GM18909 (cell line): ENCODE measurements around the gene PTP4A1.
"Not testable (repeated sequence)": the region's sequence is repeated elsewhere in the genome, so short reads cannot be mapped to it uniquely, and the experiment has no call there.

Source experiments
- ATAC-seq: cut with Tn5 transposase; IDR thresholded peaks from one replicate; pipeline ENCODE4 v1.9.1; 2021; ENCODE audit warnings: mild to moderate bottlenecking; ENCODE audit not compliant: unreplicated experiment, poor library complexity

The PTP4A1 gene

DNA sequence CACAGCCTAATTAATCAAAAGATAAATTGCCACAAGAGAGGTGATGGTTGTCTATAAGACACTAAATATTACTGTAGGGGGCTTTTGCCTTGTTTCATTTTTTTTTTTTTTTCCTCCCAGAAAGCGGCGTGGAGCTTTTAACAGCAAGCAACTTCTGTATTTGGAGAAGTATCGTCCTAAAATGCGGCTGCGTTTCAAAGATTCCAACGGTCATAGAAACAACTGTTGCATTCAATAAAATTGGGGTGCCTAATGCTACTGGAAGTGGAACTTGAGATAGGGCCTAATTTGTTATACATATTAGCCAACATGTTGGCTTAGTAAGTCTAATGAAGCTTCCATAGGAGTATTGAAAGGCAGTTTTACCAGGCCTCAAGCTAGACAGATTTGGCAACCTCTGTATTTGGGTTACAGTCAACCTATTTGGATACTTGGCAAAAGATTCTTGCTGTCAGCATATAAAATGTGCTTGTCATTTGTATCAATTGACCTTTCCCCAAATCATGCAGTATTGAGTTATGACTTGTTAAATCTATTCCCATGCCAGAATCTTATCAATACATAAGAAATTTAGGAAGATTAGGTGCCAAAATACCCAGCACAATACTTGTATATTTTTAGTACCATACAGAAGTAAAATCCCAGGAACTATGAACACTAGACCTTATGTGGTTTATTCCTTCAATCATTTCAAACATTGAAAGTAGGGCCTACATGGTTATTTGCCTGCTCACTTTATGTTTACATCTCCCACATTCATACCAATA lies 7.8 kb downstream of the PTP4A1 start:
- ATAC-seq: no peak

DNA sequence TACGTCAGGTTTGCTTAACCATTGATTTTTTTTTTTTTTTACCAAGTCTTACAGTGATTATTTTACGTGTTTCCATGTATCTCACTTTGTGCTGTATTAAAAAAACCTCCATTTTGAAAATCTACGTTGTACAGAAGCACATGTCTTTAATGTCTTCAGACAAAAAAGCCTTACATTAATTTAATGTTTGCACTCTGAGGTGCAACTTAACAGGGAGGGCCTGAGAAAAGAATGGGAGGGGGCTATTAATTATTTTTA lies 8.4 kb downstream of the PTP4A1 start:
- no peak for ATAC-seq

DNA sequence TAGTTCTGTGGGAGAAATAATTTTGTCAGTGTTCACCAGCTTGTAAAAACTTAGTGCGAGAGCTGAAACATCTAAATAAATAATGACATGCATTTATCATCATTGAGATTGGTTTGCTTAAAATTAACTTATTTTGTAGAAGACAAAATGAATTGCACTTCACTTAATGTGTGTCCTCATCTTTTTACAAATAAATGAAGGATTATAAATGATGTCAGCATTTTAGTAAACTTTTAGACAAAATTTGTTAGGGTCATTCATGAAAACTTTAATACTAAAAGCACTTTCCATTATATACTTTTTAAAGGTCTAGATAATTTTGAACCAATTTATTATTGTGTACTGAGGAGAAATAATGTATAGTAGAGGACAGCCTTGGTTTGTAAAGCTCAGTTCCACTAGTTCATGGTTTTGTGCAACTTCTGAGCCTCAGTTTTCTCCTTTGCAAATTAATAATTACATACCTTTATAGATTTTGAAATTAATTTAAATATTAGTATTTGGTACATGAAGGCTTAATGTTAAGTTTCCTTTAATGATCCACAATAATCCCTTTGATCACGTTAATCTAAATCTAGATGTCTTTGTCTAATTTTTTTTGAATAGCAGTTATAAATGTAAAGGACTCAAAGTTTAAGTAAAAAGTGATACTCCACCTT lies 9.2 kb downstream of the PTP4A1 start:
- ATAC-seq: no peak

DNA sequence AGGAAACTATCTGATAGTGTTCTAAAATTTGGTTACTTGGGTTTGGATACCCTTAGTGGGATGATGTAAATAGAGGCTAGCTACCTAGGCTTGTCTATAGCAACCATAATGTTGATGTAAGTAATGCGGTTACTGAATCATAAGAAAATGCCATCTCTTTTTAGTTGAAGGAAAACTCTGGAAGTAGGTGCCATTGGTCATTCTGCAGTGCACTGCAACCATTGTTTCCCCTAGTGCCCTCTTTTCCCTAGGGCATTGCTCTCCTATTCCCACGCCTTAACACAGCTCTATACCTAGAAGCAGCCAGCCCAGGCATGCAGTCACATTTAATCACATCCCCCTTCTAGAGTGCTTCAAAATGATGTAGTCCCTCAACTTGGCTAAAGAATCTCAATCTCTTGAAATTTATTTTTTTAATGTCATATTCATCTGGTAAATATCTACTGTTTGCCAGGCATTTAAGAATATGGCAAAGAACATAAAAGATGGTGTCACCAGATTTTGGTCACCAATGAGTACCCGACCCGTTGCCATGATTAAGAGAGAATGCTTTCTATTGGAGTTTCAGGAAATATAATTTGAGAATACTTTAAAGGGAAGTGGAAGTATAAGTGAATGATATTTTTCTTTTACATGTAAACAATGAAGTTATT lies 10.4 kb downstream of the PTP4A1 start:
- no peak for ATAC-seq

DNA sequence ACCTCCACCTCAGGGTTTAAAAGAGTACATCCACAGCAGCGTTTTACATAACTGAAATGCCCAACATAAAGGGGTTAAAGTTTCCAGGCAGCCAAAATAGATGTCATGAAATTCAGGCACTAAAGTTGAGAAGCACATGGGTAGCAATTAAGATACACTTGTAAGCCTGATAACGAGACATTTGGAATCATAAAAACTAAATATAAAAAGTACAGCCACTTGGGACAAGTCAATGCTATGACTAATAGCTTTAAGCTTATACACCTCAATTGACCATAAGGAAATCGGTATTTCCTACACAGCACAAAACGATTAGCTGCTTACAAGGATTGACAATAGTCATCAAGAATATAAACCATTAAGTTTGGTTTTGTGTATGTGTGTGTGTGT lies 11.8 kb downstream of the PTP4A1 start:
- no peak for ATAC-seq

DNA sequence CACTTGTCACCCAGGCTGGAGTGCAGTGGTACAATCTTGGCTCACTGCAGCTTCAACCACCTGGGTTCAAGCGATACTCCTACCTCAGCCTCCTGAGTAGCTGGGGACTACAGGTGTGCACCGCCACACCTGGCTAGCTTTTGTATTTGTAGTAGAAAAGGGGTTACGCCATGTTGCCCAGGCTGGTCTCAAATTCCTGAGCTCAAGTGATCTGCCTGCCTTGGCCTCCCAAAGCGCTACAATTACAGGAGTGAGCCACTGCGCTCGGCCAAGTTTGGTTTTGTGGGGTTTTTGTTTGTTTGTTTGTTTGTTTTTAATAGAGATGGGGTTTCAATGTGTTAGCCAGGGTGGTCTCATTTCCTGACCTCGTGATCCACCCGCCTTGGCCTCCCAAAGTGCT lies 12.3 kb downstream of the PTP4A1 start:
- no peak for ATAC-seq

DNA sequence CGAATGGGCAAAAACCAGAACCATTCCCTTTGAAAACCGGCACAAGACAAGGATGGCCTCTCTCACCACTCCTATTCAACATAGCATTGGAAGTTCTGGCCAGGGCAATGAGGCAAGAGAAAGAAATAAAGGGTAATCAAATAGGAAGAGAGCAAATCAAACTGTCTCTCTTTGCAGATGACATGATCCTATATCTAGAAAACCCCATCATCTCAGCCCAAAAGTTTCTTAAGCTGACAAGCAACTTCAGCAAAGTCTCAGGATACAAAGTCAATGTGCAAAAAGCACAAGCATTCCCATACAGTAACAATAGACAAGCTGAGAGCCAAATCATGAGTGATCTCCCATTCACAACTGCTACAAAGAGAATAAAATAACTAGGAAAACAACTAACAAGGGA lies 13.4 kb downstream of the PTP4A1 start:
- ATAC-seq: not testable (repeated sequence)

DNA sequence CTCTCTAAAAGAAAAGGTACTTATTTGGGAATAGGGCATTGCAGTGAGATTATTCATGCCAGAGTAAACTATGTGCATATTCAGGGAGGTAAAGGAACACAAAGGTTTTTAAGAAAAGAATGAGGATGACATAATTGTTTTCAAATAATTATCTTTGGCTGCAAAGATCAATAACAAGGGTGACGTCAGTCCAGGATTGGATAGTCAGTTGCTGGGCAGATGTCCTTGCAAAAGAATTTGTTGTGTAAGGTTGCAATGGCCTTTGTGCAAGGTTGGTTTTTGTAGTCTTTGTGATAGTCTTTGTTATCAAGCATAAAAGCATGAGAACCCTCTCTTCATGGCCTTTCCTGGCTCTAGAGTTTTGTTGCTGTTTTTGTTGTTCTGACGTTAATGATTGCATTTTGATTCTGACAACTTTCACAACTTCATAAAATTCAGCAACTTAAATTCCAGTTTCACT lies 17.7 kb downstream of the PTP4A1 start:
- ATAC-seq: no peak

DNA sequence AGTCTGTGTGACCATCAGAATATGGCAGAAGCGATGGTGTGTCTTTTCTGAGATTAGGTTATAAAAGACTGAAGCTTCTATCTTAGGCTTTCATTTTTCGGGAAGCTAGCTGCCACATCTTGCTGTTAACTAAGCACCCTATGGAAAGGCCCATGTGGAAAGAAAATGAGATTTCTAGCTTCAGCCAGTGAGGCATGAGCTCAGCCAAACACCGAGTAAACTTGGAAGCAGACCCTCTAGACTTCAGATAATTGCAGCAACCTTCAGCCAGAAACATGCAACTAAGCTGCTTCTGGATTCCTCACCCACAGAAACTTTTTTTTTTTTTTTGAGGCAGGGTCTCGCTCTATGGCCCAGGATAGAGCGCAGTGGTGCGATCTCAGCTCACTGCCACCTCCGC lies 20.6 kb downstream of the PTP4A1 start:
- no peak for ATAC-seq

DNA sequence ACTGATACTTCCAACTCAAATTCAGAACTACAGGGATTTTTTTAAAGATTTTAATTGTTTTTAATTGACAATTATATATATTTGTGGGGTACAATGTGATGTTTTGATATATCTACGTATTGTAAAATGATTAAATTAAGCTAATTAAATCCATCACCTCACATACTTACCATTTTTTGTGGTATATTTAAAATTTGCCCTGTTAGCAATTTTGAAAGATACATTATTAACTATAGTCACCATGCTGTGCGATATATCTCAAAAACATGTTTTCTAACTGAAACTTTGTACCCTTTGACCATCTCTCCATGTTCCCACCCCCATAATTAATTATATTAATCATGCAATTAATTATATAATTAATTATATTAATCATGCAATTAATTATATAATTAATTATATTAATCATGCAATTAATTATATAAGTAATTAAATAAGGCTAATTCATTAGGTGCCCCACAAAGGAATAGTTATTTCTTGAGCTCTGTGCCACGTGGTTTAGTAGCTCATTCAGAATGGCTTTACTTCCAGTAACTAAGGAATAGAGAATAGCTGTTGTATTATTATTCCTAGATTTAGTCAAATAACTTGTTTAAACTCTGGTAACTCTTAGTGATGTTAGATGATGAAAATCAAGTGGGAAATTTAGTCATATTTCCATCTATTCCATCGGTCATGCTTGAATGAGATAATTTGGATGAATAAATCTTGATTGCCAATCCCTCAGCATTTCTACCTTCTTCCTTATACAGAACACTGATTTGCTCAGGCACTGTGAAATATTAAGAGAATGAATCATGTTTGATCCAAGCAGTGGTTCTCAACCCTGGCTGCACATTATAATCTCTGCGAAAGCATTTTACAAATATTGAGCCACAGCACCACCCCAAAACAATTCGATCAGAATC lies 25.1 kb downstream of the PTP4A1 start:
- no peak for ATAC-seq

DNA sequence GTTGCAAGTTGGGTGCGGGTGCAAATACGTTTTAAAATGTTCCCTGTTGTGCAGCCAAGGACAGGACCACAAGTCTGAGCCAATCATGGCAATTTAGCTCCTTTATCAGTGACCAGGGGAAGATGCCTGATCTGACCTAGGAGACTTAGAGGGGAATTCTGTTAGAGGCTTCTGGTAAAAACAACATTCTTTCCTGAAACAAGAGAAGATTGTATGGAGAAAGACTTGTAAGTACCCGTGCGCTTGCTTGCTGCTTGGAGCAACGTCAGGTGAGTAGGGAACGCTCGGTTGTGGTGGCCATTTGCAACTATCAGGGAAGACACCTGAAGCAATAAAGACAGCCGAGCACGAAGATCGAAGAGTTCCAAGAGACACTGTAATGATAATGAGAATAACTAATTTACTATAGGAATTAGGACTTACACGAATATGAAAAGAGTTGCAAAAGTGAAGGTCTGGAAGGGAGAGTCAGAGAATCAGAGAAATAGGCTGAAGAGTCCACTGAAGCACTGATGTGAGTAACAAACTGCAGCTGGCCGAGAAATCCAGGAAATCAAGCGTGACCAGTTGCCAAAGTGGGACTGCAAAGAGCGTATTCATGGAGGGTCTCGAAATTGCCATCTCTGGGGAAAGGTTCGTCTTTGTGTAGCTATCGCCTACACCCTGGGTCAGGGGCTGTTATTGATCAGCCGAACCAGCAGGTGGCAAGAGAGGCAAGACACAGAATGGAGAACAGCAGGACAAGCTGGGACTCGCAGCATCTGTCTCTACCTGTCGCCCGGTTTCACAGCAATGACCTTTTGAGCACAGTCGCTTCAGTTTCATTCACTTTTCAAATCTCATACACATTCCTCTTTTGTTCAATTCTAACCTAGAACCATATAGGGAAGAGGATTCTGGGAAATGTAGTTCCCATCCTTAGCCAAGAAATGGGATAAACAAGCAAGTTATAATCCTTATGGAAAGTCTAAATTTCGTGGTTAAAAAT lies 26.1 kb downstream of the PTP4A1 start:
- ATAC-seq: peak; percentile 100

DNA sequence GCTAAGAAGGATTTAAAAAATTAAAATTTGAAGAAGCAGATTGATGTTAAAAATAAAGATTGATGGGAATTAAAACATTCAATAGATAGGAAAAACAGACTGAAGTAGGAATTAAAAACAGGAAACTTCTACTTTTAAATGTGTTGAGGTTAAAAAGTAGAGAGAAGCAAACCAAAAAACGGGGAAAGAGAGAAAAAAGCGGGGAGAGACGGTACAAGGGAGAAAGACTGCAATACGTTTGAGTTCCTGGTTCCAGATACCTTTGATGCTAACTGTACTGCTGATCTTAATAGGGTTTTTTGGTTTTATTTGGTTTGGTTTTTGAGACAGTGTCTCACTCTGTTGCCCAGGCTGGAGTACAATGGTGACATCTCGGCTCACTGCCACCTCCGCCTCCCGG lies 27.0 kb downstream of the PTP4A1 start:
- no peak for ATAC-seq

DNA sequence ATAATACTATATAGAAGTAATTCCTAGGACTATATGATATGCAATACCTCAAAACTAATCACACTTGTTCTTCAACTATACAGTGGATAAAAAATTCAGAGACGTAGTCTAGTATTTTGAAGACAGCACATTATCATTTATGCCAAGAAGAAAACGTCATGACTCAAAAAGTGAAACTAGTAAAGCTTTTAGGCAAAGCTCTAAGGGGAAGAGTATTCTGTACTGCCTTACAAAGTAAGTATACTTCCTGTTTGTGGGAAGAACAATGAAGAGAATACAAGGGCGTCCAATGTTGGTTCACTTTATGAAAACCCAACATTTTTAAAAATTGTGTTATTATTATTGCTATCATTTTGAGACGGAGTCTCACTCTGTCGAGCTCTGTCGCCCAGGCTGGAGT lies 27.9 kb downstream of the PTP4A1 start:
- no peak for ATAC-seq

DNA sequence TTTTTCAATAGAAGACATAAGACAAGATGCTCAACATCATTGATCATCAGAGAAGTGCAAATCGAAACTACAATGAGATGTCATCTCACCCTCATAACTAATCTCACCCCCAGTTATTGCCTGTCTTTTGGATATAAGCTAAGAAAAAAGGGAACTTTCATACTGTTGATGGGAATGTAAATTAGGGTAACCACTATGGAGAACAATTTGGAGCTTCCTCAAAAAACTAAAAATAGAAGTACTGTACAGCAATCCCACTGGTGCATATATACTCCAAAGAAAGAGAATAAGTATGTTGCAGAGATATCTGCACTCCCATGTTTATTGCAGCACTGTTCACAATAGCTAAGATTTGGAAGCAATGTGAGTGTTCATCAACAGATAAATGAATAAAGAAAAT lies 37.0 kb downstream of the PTP4A1 start:
- no peak for ATAC-seq

DNA sequence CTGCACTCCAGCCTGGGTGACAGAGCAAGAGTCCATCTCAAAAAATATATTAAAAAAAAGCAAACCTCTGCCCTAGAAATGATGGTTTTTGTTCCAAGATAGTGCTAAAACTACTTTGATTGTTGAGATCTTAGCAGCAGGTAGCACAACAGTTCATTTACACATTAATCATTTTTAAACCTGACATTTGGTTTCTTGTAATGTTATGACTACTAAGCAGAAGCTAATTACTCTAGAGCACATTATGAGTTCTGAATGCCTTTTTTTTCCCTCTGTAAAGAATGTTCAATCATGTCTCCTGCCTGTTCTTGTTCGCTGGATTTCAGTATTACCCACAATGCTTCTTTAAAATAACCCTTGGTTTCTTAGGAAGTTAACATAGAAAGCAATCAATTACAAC lies 38.7 kb downstream of the PTP4A1 start:
- no peak for ATAC-seq

DNA sequence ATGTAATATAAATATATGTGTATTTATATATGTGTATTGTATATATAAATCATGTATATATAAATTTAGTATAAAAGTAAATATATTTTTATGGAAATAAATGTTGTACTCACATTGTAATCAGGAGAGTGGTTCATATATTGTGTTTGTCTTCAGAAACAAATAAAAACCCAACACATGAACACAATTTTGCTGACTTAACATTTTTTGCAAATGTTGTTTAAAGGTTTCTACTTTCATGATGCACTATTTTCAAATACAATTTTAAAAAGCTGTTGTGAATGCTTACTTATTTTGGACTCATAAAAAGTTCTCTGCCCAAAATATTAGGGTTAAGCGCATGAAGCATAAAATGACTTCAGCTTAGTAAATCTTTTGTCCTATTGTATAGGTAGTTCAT lies 39.3 kb downstream of the PTP4A1 start:
- ATAC-seq: no peak

DNA sequence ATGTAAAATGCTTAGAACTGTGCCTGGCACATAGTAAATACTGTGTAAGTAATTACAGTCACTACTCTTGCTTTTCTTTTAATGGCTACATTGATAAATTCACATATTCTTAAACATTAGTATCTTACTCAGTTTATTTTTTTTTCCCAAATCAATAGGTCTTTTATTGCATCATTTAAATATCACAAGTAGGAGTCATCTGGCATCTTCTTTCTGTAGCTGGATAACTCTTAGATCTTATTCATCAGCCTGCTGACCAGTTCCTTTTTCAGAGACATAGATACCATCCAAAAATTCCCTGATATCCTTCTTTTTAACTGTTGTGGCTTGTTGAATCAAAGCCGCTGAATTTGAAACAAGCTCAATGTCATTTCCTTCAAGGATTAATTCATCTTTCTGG lies 43.3 kb downstream of the PTP4A1 start:
- no peak for ATAC-seq
